ENCODE measurements around the gene SEPSECS.

The SEPSECS gene

DNA sequence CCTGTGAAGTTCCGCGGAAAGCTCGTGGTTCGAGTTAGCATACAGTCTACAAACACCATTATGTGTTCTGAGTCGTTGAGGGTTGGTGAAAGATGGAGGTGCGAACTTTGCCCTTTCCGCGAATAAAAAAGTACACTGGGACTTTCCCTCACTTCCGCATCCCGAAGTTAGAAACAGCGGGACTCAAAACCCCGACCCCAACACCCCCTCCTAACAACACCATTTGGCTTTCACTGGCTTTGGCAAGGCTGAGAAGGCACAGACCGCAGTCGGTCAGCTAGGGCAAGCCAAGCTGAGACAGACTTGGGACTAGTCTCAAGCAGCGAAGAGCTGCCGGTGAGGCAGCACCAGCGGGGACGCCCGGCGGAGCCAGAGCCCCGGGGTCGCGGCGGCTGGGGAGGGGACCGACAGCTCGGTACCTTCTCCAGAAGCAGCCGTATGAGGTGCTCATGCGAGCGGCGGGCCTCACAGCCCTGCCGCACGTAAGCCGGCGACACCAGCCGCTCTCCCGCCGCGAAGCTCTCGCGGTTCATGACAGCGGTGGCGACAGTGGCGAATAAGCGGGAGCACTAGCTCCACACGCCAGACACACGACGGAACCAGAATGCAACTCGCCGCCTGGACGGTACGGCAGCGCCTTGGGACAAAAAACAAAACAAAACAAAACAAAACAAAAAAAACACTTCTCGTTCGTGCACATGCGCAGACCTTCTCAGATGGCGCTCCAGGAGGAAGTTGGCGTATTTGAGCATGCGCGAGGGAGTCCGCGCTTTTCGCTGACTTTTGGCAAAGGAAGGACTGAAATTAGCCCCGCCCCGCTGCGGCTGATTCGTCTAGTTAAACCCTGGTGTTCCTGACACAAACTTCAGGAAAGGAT, at the start of gene SEPSECS:
SEPSECS (minus strand) TSS at position 613 of the 877 bp plus-strand sequence; CDS start at position 533, 80 bp downstream.
- peak; percentile 95 to 96 for DNase-seq

GRCh38 chr4:25209702-25210101, 49.5 kb upstream of the SEPSECS start:
- no peak for DNase-seq

DNA sequence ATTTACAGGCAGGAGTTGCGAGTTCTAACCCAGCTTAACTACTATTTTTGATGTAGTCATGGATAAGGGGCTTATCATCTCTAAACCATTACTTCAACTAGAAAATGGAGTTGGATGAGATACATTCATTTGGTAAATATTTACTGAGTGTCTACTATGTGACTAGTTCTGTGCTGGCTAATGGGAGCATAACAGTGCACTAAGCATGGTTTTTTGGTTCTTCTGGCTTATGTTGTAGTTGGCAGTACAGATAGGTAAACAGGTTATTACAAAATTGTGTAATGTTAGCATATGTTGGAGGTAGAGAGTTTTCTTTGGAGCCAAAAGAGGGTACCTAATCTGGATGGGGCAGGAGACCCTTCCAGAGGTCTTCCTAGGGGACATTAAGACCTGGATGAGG, 47.7 kb upstream of the SEPSECS start:
- DNase-seq = no peak

DNA sequence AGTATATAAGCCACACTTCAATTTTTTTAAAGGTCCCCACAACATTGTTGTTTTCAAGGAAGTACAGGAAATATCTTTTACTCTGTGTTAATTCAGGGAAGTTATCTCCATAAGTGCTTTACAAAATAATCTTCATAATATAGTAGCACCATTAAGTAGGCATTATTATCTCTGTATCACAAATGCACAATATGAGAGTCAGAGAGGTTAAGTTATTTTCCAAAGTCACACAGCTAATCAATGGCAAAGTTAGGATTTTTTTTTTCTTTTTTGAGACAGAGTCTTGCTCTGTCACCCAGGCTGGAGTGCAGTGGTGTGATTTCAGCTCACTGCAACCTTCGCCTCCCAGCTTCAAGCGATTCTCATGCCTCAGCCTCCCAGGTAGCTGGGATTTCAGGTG, 38.5 kb upstream of the SEPSECS start:
- no peak for DNase-seq

- DNase-seq = no peak
Measured at GRCh38 chr4:25190407-25190806, 30.2 kb upstream of the SEPSECS start.

DNA sequence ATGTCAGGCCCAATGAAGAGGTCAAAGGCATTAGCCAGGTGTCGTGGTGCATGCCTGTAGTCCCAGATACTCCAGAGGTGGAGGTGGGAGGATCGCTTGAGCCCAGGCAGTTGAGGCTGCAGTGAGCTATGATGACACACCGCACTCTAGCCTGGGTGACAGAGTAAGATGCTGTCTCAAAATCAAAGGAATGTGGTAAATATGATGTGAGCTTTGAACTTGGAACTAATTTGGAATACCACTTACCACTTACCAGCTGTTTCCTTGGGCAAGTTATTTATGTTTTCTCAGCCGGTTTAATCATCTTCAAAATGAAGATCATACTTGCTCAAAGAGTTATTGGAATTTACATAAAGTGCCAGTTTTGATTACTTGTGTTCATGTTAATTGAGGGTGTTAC, 23.8 kb upstream of the SEPSECS start:
- DNase-seq = no peak

DNA sequence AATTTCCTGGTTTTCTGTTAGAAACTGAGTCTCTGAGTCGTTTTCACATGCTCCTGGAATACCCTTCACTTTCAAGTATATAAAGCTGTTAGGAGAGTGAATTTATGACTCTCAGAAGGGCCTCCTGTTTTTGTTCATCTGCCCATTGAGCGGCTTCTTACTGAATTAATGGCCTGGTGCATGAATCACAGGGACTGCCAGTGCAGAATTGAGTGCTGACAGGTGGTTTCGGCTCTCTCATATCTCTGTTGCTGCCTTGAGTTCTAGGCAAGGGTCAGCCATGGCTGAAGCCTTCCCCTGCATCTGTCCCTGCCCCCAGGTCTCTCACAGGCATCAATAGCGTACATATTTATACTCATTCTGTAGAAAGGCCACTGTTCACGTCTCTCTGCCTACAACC, 22.7 kb upstream of the SEPSECS start:
- DNase-seq = no peak

GRCh38 chr4:25180524-25181131, 20.4 kb upstream of the SEPSECS start:
- DNase-seq = peak; percentile 38 to 55

GRCh38 chr4:25178838-25179261, 18.6 kb upstream of the SEPSECS start:
- no peak for DNase-seq

DNA sequence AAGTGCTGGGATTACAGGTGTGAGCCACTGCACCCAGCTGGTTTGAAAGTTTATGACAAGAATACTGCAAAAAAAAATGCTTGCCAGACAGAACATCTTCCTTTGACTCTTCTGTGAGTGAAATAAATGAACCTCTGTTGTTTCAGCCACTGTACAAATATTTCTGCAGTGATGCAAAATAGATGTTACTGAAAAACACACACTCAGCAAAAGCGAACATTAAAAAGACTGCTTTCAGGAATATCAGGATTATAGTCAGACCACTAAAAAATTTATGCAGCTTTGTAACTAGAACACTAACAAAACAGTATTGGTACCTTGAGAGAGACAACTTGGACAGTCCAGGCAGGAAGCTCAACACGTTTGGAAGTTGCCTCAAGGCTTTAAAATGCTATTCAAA, 16.9 kb upstream of the SEPSECS start:
- no peak for DNase-seq

DNA sequence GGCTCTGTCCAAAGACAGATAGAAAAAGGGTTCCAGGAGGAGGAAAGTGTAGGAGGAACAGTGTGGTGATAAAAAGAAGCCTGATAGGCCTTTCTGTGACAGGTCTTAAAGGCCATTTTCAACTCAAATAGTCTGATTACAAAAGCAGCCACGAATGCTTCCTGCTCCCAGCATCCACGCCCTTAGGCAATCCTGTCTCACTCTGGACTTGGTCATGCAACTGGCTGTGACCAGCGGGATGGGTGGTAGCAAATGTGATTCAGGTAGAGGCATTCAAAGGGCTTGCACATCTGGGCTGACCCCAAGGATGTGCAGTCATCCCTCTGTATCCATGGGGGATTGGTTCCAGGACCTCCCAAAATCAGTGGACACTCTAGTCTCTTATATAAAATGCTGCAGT, 14.4 kb upstream of the SEPSECS start:
- DNase-seq = no peak

- DNase-seq = peak in 1 of 2 donors; percentile 36
Measured at GRCh38 chr4:25172961-25173915, 13.0 kb upstream of the SEPSECS start.

DNA sequence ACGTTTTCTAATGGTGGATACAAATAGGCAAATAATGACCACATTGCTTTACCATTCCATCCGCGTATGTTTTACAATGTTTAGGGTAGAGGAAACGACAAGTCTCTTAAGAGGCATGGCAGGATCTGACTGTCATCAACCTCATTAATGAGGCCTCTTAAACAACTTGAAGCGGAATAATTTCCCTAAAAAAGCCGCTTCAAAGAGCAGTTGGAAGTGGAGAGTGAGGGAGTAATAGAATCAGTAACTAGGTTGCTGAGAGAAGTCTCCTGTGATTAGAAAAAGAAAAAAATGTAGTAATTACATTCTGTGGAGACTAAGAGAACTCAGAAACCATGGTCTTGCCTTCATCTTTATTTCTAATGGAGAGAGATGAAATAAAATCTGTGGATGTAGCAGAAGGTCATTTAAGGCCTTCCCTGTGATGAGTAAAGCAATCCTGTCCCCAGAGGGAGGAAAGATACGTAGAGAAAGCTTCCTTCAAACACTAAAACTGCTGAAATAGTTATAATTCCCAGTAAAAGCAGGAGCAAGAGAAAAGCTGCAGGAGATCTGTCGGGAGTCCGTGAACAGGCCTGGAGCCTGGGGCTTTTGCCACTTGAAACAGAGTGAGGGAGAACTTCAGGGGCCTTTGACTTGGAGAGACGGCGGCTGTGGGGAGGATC, 11.1 kb upstream of the SEPSECS start:
- DNase-seq = no peak

- no peak for DNase-seq
Measured at GRCh38 chr4:25169446-25169845, 9.2 kb upstream of the SEPSECS start.

- no peak for DNase-seq
Measured at GRCh38 chr4:25165916-25166315, 5.7 kb upstream of the SEPSECS start.

DNA sequence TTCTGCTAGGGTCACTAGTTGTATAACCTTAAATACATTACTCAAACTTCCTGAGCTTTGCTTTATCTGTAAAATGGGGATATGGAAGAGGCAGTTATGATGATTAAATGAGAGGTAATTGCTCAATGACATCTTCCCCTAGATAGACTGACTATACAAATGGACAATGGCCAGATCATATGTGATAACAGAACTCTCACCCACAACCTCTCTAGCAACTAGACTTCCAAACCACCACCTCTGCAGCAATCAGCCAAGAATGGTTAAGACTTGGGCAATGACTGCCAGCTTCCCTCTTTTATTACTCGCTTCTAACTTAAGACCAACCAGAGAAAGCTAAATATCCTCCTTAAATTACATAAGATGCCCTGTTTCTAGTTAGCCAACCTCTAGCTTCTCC, 2.9 kb upstream of the SEPSECS start:
- no peak for DNase-seq

DNA sequence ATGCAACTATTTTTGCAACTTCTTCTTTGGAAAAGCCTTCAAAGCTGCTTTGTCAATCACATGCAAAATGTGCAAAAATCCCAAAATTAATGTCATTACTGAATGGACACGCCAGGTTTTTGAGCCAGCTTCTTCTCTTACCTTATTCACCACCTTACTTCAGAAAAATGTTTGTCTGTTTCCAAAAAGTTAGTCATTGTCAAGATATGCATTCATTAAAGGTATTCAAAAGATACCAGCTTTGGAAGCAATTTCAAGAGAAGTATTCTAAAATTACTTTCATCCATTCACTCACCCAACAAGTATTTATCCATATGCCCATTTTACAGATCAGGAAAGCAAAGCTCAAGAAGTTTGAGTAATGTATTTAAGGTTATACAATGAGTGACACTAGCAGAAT, 2.3 kb upstream of the SEPSECS start:
- DNase-seq = no peak

DNA sequence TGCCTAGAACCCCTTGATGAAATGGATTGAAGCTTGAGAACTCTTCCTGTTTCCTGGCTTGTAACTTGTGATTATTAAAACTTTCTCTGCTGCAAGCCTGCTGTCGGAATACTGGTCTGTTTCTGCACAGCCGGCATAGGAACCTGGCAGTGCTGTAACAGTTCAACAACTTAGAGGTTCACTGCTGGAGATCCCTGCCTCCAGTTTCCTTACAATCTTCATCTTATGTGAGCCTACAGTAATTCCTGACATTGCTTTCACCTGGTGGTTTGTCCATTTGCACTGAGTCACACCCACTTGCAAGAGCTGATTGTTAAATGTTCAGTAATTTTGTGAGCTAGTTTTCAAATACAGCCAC, 1.3 kb upstream of the SEPSECS start:
- DNase-seq = no peak

GRCh38 chr4:25160714-25161592, 704 bp upstream of the SEPSECS start:
- DNase-seq = no peak

- no peak for DNase-seq
Measured at GRCh38 chr4:25158817-25159216, 1.4 kb downstream of the SEPSECS start.

GRCh38 chr4:25157081-25157480, 3.2 kb downstream of the SEPSECS start:
- DNase-seq = no peak

DNA sequence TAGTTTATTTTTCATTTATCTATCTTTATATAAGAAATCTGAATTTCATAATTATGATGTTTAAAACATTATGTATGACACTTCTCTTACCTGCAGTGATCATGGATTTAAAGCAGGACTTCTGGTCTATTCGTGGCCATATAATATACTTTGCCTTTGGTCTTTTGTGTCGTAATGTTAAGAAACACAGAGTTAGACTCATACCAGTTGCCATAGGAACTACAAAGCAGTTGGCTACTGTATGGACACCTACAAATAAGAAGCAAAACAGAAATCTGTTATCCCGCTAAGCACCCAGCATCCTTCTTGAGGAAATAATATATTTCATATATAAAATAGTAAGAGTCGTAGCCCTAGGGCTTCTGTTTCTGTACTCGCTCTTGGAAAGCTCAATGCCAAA, 4.3 kb downstream of the SEPSECS start:
- DNase-seq = no peak

All from CD4-positive, alpha-beta T cell treated with Interleukin-1 beta for 1 hour (primary cell).